Tibial nerve (tissue), 3 donors: Measurements from ENCODE around the gene MAG.

ENCODE experiments used
- POLR2A ChIP-seq, 2 donors: fragments of 450-650 bp; IDR thresholded peaks; one replicate each; pipeline ENCODE4 v1.6.1; 2017; ENCODE audit warnings: antibody characterized with exemption in 2 of 2, mild to moderate bottlenecking in 2 of 2, moderate library complexity in 2 of 2
- TF ChIP-seq, protein P1 (sequence below), 5 experiments: fragments of 200-600 bp in 3 of 5; fragments of 450-650 bp in 2 of 5; sonication (generic) in 3 of 5; IDR thresholded peaks; one replicate each; pipeline ENCODE4 v1.5.1; 2016 to 2019; ENCODE audit warnings: antibody characterized with exemption in 5 of 5, mild to moderate bottlenecking in 3 of 5, moderate library complexity in 2 of 5

DNA sequence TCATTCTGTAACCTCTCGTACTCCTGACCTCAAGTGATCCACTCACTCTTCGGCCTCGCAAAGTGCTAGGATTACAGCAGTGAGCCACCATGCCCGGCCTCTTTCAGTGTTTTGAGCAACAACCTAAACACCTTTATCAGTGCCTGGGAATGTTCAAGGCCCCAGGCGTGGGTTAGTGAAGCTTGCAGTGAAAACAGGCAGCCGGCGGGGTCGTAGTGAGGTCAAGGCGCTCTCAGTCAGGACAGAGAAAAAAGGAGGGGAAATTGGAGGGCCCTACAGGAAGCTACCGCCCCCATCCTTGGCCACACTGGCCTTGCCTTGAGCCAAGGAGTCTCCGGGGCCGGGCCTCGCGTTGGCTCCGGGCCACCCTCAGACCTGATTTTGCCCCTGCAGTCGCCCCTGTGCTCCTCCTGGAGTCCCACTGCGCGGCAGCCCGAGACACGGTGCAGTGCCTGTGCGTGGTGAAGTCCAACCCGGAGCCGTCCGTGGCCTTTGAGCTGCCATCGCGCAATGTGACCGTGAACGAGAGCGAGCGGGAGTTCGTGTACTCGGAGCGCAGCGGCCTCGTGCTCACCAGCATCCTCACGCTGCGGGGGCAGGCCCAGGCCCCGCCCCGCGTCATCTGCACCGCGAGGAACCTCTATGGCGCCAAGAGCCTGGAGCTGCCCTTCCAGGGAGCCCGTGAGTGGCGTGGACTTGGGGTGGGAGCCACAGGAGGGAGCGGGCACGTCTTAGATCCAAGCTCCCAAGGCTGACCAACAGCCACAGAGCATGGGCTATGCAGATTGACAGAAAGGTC, 17.7 kb downstream of the MAG start:
- TF ChIP-seq, protein P1, sequence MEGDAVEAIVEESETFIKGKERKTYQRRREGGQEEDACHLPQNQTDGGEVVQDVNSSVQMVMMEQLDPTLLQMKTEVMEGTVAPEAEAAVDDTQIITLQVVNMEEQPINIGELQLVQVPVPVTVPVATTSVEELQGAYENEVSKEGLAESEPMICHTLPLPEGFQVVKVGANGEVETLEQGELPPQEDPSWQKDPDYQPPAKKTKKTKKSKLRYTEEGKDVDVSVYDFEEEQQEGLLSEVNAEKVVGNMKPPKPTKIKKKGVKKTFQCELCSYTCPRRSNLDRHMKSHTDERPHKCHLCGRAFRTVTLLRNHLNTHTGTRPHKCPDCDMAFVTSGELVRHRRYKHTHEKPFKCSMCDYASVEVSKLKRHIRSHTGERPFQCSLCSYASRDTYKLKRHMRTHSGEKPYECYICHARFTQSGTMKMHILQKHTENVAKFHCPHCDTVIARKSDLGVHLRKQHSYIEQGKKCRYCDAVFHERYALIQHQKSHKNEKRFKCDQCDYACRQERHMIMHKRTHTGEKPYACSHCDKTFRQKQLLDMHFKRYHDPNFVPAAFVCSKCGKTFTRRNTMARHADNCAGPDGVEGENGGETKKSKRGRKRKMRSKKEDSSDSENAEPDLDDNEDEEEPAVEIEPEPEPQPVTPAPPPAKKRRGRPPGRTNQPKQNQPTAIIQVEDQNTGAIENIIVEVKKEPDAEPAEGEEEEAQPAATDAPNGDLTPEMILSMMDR (IDR thresholded peaks at IDR 0.05) = no peak
- TF ChIP-seq POLR2A (IDR thresholded peaks at IDR 0.05) = no peak
